Occipital lobe (tissue), 2 donors: ENCODE data around the gene MYLK3. TPM values are rescaled to one million over a fixed set of nuclear protein-coding genes. Genes with fewer than 3 reads are reported as not detected.
"Not testable (repeated sequence)": the region's sequence is repeated elsewhere in the genome, so short reads cannot be mapped to it uniquely, and the experiment has no call there.

Source experiments
- DNase-seq: peaks from one replicate; lab custom pipeline; 2025; lab: John Stamatoyannopoulos, UW
- total RNA-seq: library from RNA; depleted of rRNA; stranded (reverse); fragments of >200 nt; gene quantifications from one replicate; pipeline ENCODE4 v1.2.3, GENCODE V29; 2014

MYLK3 gene
- total RNA-seq, 1 donor from 2014 or later: 0.78 TPM

- DNase-seq: no peak
Measured at GRCh38 chr16:46690281-46691178, 57.6 kb downstream of the MYLK3 start.

- DNase-seq: peak; percentile 98
Measured at GRCh38 chr16:46689365-46690280, 58.5 kb downstream of the MYLK3 start, which contains the start of gene ORC6. ORC6 (plus strand) TSS chr16:46689659; CDS start chr16:46689706, 47 bp downstream.

- DNase-seq: peak; percentile 98
Measured at GRCh38 chr16:46688654-46689364, 59.3 kb downstream of the MYLK3 start, which contains the start of gene VPS35. VPS35 (minus strand) TSS chr16:46689178; CDS start chr16:46689133, 45 bp downstream.

- DNase-seq: peak; percentile 37
Measured at GRCh38 chr16:46688101-46688653, 60.0 kb downstream of the MYLK3 start.

- no peak for DNase-seq
Measured at GRCh38 chr16:46687486-46687885, 60.7 kb downstream of the MYLK3 start.

- DNase-seq: no peak
Measured at GRCh38 chr16:46686815-46687473, 61.2 kb downstream of the MYLK3 start.

- not testable (repeated sequence) for DNase-seq
Measured at GRCh38 chr16:46681867-46682266, 66.3 kb downstream of the MYLK3 start.

- not testable (repeated sequence) for DNase-seq
Measured at GRCh38 chr16:46677943-46678342, 70.2 kb downstream of the MYLK3 start.

GRCh38 chr16:46673320-46674013 is 74.7 kb downstream of the MYLK3 start:
- peak; percentile 4 for DNase-seq

GRCh38 chr16:46662123-46662522 is 86.0 kb downstream of the MYLK3 start:
- DNase-seq: no peak

GRCh38 chr16:46658925-46659324 is 89.2 kb downstream of the MYLK3 start:
- no peak for DNase-seq

Other genes starting within 250 kb of the MYLK3 start
- 2.8 TPM for gene SHCBP1, start 127.0 kb downstream of the MYLK3 start, total RNA-seq
- 176 TPM for gene VPS35, start 59.2 kb downstream of the MYLK3 start, total RNA-seq
- gene ORC6, start 58.7 kb downstream of the MYLK3 start, total RNA-seq: 5.0 TPM
- gene C16orf87, start 82.8 kb upstream of the MYLK3 start, total RNA-seq: 53.3 TPM
- 20.7 TPM for gene GPT2, start 136.0 kb upstream of the MYLK3 start, total RNA-seq
- gene DNAJA2, start 225.3 kb upstream of the MYLK3 start, total RNA-seq: 104 TPM